ENCODE results near the gene RETREG3. TPM values are rescaled to one million over a fixed set of nuclear protein-coding genes. Genes with fewer than 3 reads are reported as not detected.

The RETREG3 gene
- total and polyA plus RNA-seq, 9 of the 15 experiments (the other 6 are each of a cell fraction or from before 2014, with no cell fraction given), result 4.1 to 39.0 (median 16.9) TPM

DNA sequence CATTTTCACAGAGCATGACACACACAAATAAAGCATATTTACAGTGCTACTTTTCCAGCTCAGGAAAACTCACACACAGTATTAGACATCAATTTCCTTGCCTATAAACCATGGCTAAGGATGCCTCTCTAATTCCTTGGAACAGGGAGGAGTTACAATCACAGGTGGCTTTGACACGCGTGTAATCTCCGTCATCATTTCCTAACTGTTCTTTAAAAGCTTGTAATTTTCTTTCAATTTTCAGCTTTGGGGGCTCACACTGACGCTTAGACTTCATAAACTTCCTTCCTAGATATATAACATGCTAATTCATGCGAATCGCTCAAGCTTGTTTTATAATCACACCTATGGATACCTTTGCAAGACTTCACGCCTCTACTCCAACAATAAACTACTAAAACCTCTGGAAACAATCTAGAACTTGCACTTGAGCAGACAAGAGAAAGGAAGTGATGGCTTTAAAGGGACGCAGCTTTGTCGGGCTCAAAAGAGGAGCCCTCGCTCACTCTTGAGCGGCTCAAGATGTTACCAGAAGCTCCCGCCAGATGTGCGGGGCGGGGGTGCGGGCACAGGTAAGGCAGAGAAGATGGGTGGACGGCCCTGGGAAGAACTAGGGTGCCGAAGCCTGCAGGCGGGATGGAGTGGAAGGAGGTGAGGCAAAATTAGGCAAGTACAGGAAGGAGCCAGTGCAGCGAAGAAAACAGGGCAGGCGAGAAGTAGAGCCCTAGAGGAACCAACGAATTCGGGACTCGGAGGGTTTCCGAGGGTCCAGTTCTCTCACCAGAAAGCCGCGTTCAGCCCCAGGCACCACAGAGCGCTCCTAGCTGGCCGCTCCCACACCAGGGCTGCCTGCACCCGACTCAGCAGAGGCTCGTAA, 631 bp downstream of the RETREG3 start (continued):
- TF ChIP-seq, protein P1, sequence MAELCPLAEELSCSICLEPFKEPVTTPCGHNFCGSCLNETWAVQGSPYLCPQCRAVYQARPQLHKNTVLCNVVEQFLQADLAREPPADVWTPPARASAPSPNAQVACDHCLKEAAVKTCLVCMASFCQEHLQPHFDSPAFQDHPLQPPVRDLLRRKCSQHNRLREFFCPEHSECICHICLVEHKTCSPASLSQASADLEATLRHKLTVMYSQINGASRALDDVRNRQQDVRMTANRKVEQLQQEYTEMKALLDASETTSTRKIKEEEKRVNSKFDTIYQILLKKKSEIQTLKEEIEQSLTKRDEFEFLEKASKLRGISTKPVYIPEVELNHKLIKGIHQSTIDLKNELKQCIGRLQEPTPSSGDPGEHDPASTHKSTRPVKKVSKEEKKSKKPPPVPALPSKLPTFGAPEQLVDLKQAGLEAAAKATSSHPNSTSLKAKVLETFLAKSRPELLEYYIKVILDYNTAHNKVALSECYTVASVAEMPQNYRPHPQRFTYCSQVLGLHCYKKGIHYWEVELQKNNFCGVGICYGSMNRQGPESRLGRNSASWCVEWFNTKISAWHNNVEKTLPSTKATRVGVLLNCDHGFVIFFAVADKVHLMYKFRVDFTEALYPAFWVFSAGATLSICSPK (IDR thresholded peaks at IDR 0.05; ENCODE audit: borderline replicate concordance), result 0 out of 2 replicates have a peak, but pooled peaks have one; percentile 38
- TF ChIP-seq BCOR (IDR thresholded peaks at IDR 0.05), result no peak
- no peak for TF ChIP-seq POLR2G (IDR thresholded peaks at IDR 0.05; ENCODE audit: low read depth, low read length)
- no peak for TF ChIP-seq TRIM24 (IDR thresholded peaks at IDR 0.05)
- no peak for TF ChIP-seq FOXA3 (CRISPR knock-in tag; conservative IDR thresholded peaks at IDR 0.05 in 1 of 2, IDR thresholded peaks at IDR 0.05 in 1 of 2)
- TF ChIP-seq HMGN3 (IDR thresholded peaks at IDR 0.05; ENCODE audit: borderline replicate concordance, extremely low read depth, insufficient read length, low read depth, low read length), result no peak
- TF ChIP-seq, protein P2, sequence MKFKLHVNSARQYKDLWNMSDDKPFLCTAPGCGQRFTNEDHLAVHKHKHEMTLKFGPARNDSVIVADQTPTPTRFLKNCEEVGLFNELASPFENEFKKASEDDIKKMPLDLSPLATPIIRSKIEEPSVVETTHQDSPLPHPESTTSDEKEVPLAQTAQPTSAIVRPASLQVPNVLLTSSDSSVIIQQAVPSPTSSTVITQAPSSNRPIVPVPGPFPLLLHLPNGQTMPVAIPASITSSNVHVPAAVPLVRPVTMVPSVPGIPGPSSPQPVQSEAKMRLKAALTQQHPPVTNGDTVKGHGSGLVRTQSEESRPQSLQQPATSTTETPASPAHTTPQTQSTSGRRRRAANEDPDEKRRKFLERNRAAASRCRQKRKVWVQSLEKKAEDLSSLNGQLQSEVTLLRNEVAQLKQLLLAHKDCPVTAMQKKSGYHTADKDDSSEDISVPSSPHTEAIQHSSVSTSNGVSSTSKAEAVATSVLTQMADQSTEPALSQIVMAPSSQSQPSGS (CRISPR knock-in tag; IDR thresholded peaks at IDR 0.05), result no peak
- no peak for TF ChIP-seq EGR1 (conservative IDR thresholded peaks at IDR 0.05)
- TF ChIP-seq, protein P3, sequence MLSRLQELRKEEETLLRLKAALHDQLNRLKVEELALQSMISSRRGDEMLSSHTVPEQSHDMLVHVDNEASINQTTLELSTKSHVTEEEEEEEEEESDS (CRISPR knock-in tag; IDR thresholded peaks at IDR 0.05), result no peak
- TF ChIP-seq SREBF2 (CRISPR knock-in tag; IDR thresholded peaks at IDR 0.05), result no peak
- no peak for TF ChIP-seq NFE2L1 (tag; IDR thresholded peaks at IDR 0.05; ENCODE audit: borderline replicate concordance, low read depth)
- TF ChIP-seq TOE1 (IDR thresholded peaks at IDR 0.05; ENCODE audit: borderline replicate concordance), result 0 out of 2 replicates have a peak, but pooled peaks have one; percentile 27
- no peak for TF ChIP-seq TOE1 (CRISPR knock-in tag; IDR thresholded peaks at IDR 0.05; ENCODE audit: borderline replicate concordance, low read depth)
- TF ChIP-seq GTF2F1 (IDR thresholded peaks at IDR 0.05; ENCODE audit: low read depth, low read length), result peak; percentile 41; the same call in 1 of the 2 replicates
- TF ChIP-seq HIVEP1 (CRISPR knock-in tag; IDR thresholded peaks at IDR 0.05), result no peak
- TF ChIP-seq DIDO1 (tag; IDR thresholded peaks at IDR 0.05; ENCODE audit: low read depth), result no peak
- TF ChIP-seq, protein P4, sequence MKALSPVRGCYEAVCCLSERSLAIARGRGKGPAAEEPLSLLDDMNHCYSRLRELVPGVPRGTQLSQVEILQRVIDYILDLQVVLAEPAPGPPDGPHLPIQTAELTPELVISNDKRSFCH (CRISPR knock-in tag; IDR thresholded peaks at IDR 0.05), result no peak
- TF ChIP-seq, protein P4 (tag; IDR thresholded peaks at IDR 0.05), result no peak
- no peak for TF ChIP-seq ZNF717 (CRISPR knock-in tag; IDR thresholded peaks at IDR 0.05)
- no peak for TF ChIP-seq RFX1 (IDR thresholded peaks at IDR 0.05)
- TF ChIP-seq BMI1 (IDR thresholded peaks at IDR 0.05; ENCODE audit: low read length), result no peak
